LHCN-M2 (cell line): ENCODE measurements around the gene L3MBTL4. TPM values are rescaled to one million over a fixed set of nuclear protein-coding genes. Genes with fewer than 3 reads are reported as not detected.

Experiments
- DNase-seq: peaks from one replicate; pipeline ENCODE4 v3.0.0-alpha.2; 2012; ENCODE audit warnings: low read depth
- total RNA-seq: library from RNA; depleted of rRNA; stranded (reverse); fragments of >200 nt; gene quantifications from 2 replicates; pipeline ENCODE4 v1.2.3, GENCODE V29; 2014

Gene L3MBTL4
- total RNA-seq, 1 experiment from 2014 or later, result not detected

GRCh38 chr18:6044319-6044718 lies 370.4 kb downstream of the L3MBTL4 start:
- DNase-seq, result no peak

- DNase-seq, result no peak
Measured at GRCh38 chr18:6039055-6039454, 375.7 kb downstream of the L3MBTL4 start.

- DNase-seq, result no peak
Measured at GRCh38 chr18:6031442-6031841, 383.3 kb downstream of the L3MBTL4 start.

DNA sequence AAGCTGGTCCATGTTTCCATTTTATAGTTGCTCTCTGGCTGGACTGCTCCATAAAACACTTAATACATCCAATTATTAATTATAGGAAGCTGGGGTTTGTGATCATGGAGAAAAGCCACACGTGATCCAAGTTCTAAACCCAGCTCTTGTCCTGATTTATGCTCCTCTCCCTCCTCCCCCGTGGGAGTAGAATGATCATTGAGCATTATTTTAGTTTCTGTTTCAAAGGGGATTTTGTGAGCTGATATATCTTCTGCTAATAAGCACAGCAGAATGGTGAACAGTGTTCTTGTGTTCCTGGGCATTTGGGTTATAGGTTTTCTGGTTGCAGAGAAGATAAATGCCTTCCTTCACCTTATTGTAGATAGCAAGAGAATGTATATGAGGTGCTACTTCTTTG lies 383.7 kb downstream of the L3MBTL4 start:
- DNase-seq, result no peak

DNA sequence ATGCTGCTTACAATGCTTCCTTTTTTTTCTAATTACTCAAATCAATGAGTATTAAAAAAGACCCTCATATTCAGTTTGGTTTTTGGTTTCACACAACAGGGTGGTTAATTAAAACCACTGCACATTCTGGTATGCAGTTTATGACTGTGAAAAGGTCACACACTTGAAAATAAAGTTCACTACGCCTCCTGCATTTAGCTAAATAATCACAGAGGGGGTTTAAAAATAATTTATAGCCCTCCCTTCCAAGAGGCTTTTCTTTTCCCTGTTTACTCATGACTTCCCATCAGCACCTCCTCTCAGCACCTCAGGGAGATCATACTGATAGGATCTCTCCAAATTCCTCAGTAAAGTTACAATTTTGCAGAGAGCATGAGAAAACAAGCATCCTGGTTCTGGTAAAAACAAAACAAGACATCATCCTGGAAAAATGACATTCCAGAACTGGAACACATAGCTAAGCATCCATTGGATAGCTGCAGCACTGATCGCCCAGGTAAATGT lies 389.9 kb downstream of the L3MBTL4 start:
- DNase-seq, result no peak

- DNase-seq, result no peak
Measured at GRCh38 chr18:6023551-6023950, 391.2 kb downstream of the L3MBTL4 start.

GRCh38 chr18:6022845-6023244 lies 391.9 kb downstream of the L3MBTL4 start:
- no peak for DNase-seq

DNA sequence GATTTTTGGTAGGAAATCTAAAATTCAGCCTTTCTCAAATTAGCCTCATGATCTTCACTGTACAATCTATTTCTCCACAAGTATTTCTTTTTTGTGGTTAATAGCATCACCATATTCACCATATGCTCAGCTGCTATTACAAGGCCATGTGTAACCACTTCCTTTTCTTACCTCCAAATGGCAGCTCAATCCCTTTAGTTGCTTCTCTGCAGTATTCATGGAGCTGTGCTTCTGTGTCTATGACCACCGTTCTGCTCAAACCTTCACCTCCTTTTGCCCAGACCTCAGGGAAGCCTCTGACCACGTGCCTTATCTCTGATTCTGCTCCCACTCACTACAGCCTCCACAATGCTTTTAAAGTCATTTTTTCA lies 392.7 kb downstream of the L3MBTL4 start:
- no peak for DNase-seq

- no peak for DNase-seq
Measured at GRCh38 chr18:6021306-6022073, 393.2 kb downstream of the L3MBTL4 start.

DNA sequence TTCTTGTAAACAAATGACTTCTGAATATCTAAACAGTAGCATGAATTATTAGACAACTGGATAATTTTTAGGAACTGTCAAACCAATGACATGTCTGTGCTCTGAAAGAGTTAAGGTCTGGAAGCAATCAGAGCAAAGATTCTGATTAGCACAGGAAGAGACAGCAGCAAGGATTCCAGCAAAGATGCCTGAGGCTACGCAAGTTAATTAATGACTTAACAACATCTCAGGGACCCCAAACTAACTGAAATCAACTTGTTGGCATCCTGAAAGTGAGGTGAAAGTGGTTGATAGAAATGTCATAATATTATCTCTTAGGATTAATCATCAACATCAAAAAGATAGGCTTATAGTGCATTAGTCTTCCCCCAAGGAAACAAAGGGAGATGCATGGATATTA lies 396.0 kb downstream of the L3MBTL4 start:
- no peak for DNase-seq

DNA sequence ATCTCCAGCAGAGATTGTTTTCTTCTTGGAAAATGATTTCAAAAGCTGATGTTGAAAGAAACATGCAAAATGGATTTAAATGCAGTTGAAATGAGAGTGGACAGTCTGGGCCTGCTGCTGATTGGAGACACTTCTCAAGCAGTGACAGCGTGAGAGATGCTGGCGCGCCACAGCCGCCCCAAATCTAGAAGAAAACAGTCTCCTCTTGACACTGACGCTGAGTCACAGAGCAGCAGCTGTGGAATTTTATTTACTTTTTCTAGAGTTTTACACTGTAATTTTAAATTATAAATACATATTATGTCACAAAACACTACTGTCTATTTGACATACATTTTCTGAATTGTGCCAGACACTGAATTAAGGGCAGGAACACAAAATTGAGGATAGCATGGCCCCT lies 397.5 kb downstream of the L3MBTL4 start:
- DNase-seq, result no peak

- DNase-seq, result no peak
Measured at GRCh38 chr18:6015364-6015763, 399.3 kb downstream of the L3MBTL4 start.

DNA sequence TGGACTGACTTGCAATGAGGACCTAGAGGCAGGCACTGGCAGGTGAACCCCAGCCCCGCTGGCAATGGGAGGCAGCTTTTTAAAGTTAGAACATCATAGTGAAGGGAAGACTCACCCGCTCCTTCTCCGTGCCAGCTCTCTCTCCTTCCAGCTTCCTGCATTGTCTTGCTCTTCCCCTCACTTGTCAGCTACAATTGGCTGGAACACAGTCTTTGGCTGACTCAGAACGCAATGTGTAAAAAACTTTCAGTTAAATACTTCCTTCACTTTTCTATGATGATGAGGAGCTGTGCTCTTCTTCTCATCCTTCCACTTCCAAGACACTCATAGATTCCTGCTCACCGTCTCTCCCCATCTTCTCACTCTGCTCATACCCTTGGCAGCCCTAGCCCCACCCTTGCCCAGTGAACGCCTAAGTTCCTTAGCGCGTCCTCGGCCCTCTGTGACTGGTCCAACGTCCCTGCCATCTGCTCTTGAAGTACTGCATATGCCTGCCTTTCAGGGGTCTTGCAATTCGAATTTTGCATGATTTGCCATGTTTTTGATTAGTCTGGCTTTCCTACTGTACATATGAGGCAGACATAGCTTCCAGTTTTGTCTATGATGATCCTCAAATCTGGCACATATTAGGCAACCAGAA lies 401.4 kb downstream of the L3MBTL4 start:
- DNase-seq, result no peak

DNA sequence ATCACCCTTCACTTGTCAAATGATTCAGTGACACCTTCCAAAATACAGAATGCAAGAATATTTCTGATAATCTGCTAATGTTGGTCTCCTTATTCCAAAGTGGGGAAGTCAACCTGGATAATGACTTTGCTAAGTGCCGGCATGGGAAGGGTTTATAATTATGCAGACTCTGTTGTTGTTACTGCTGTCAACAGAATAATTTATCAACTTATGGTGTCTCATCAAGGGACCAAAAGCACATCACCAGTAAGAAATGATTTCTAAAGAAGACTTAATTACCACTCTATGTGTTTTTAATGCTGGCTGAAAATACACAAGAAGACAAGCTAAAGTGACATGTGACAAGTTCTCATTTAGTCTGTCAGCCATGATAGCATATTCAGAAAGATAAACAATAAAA lies 403.8 kb downstream of the L3MBTL4 start:
- no peak for DNase-seq

DNA sequence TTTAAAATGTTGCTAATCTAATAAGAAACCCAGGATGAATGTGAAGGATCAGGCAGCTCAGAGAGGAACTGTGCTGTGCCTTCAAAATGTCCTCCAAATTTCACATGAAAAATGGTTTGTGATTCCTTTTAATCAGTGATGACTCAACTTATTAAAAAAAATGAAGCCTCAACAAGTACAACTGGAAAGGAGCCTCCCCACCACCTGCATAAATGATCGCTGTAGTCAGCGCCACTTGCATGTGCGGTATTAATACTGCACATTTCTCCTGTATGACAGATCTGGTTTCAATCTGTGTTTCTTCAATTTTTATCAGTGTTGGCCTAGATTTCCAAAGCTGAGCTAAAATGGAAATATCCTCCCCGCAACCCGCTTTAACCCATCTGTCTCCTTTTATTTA lies 404.4 kb downstream of the L3MBTL4 start:
- no peak for DNase-seq

DNA sequence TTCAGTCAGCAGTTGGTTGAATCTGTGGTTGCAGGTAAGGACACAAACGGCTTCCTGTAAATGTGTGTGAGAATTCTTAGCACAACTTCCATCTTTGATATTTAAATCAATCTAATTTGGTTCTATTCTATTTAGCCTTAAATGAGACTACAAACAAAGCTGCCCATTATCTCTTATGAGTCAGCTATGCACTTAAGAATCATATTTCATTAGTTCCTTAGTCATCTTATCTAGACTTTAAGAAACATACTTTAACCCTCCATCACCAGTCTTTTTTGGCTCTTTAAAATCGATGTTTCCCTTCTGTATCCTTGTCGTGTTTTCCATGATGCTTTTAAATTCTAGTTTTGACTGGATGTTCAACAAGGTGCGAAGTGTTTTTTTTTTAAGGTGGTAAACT lies 405.0 kb downstream of the L3MBTL4 start:
- DNase-seq, result no peak

- DNase-seq, result no peak
Measured at GRCh38 chr18:6004683-6005082, 410.0 kb downstream of the L3MBTL4 start.

DNA sequence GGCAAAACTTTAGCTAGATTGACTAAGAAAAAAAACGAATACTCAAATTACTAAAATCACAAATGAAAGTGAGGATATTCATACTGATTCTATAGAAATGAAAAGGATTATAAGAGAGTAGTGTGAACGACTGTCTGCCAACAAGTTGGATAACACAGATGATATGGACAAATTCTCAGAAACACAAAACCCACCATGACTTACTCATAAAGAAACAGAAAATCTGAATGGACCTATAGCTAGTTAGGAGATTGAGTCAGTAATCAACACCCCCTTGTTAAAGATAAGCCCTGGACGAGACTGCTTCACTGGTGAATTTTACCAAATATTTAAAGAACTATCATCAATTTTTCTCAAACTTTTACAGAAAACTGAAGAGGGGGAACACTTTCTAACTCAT lies 410.6 kb downstream of the L3MBTL4 start:
- no peak for DNase-seq

DNA sequence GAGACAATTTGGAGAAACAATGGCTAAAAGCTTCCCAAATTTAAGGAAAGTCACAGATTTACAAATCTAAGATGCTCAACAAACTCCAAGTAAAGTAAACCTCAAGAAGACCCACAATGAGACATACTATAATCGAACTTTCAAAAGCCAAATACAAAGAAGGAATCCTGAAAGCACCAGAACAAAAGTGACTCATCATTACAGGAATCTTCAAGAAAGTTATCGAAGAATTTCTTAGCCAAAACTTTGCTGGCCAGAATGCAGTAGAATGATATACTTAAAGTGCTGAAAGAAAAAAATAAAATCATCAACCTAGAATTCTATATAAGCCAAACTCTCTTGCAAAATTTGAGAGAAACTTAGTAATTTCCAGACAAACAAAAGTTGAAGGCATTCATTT lies 412.8 kb downstream of the L3MBTL4 start:
- no peak for DNase-seq

DNA sequence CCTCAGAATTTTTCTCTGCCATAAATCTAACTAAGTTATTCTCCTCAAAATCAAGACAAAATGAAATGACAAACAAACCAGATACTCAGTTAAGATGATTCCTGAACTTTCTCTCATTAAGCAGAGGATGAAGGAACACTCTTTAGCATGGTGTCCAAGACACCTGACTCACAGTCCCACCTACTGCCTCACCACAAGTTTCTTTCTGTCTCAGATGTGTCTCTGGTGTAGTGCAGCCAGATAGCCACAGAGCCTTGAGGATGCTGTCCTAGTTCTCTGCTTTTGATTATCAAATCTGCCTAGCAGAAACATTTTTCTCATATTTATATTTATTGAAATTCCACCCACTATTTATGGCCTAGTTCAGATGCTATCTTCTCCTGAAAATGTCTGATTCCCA lies 415.8 kb downstream of the L3MBTL4 start:
- no peak for DNase-seq

GRCh38 chr18:5998166-5998881 lies 416.4 kb downstream of the L3MBTL4 start:
- DNase-seq, result no peak

GRCh38 chr18:5997361-5997760 lies 417.4 kb downstream of the L3MBTL4 start:
- no peak for DNase-seq

DNA sequence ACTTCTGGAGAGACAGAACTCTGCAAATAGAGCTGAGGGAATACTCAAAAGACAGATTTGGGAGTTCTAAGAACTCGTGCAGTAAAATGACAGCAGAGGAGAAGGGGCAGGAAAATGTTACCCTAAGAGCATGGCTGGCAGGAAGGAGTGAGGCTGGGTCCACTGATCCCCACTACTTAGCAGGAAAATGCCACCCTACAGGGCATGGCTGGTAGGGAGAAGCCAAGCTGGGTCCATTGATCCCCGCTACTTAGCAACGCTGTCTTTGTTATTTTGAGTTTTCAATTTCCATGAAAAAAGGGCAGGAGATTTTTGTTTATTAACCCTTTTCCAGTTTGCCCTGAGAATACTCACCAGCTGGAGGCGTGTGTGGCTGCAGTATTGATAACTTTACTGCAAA lies 419.1 kb downstream of the L3MBTL4 start:
- no peak for DNase-seq
